GM12878 (cell line): ENCODE data around the gene CS. TPM values are rescaled to one million over a fixed set of nuclear protein-coding genes. Genes with fewer than 3 reads are reported as not detected.
"Not testable (repeated sequence)": the region's sequence is repeated elsewhere in the genome, so short reads cannot be mapped to it uniquely, and the experiment has no call there.

Experiments used
- ATAC-seq: fragments of 200-7000 bp; cut with Tn5 transposase; 3 replicates; pipeline ENCODE4 v1.9.1; 2020; ENCODE audit warnings: mild to moderate bottlenecking, moderate library complexity
- BruUV-seq: library from RNA; stranded (reverse); fragments of 400-500 nt; replicated peaks from 2 replicates; lab custom pipeline; 2021; lab: Mats Ljungman, UMichigan
- CTCF ChIA-PET: fragments of 300-600 bp; sonication (Branson Sonifier 250); formaldehyde crosslinking; extraction: SDS; loops from one replicate; lab custom pipeline; 2021; ENCODE audit warnings: inconsistent platforms; lab: Yijun Ruan, JAX
- POLR2A ChIA-PET: fragments of 350-600 bp; formaldehyde crosslinking; extraction: SDS; loops from one replicate; lab custom pipeline; 2021; ENCODE audit warnings: inconsistent platforms; lab: Charles Lee
- RAD21 ChIA-PET: fragments of 300-600 bp; sonication (Branson Sonifier 250); formaldehyde crosslinking; loops from one replicate; lab custom pipeline; 2023; ENCODE audit warnings: antibody characterized with exemption; ENCODE audit not compliant: unreplicated experiment; lab: Charles Lee
- SMC1A ChIA-PET: fragments of 300-600 bp; sonication (Branson Sonifier 250); formaldehyde crosslinking; loops from one replicate; lab custom pipeline; 2023; ENCODE audit not compliant: unreplicated experiment, uncharacterized antibody; lab: Charles Lee
- DNase-seq: peaks from one replicate; pipeline ENCODE4 v3.0.0-alpha.2; 2011; ENCODE audit warnings: low read depth, low spot score
- FAIRE-seq: peaks from 3 replicates; lab custom pipeline; 2011; peaks lifted over from hg19 to GRCh38; lab: Jason Lieb, UNC
- H2AFZ ChIP-seq: 2 replicates; pipeline ENCODE4 v1.6.0; 2011; ENCODE audit warnings: low read depth, low read length, control low read depth; ENCODE audit not compliant: control insufficient read depth
- H3K27ac ChIP-seq: 2 replicates; pipeline ENCODE4 v1.5.1; 2011; ENCODE audit warnings: control low read depth; ENCODE audit not compliant: control insufficient read depth, insufficient read depth
- H3K27me3 ChIP-seq, 2 experiments: replicated peaks in 1 of 2; 2 replicates each; pipeline versions ENCODE4 v1.6.0 to v1.6.1; 2011; ENCODE audit warnings: low read length in 1 of 2; ENCODE audit not compliant: control insufficient read depth in 2 of 2, insufficient read depth in 2 of 2
- H3K36me3 ChIP-seq, 2 experiments: 2 replicates each; pipeline ENCODE4 v1.5.1; 2011; ENCODE audit warnings: low read length in 1 of 2; ENCODE audit not compliant: control insufficient read depth in 2 of 2, insufficient read depth in 2 of 2
- H3K4me1 ChIP-seq: 2 replicates; pipeline ENCODE4 v1.6.1; 2011; ENCODE audit warnings: mild to moderate bottlenecking, low read length, moderate library complexity, mixed read lengths; ENCODE audit not compliant: control insufficient read depth, insufficient read depth
- H3K4me2 ChIP-seq: 2 replicates; pipeline ENCODE4 v1.6.0; 2011; ENCODE audit warnings: control low read depth; ENCODE audit not compliant: control insufficient read depth, insufficient read depth
- H3K4me3 ChIP-seq: fragments of 200-600 bp; sonication (generic); 2 replicates; pipeline ENCODE4 v1.5.1; 2016
- H3K79me2 ChIP-seq: 2 replicates; pipeline ENCODE4 v1.6.0; 2011; ENCODE audit warnings: low read length; ENCODE audit not compliant: control insufficient read depth, insufficient read depth
- H3K9ac ChIP-seq: 2 replicates; pipeline ENCODE4 v1.8.0; 2011; ENCODE audit warnings: low read length, control low read depth, mixed read lengths; ENCODE audit not compliant: control insufficient read depth, insufficient read depth
- H3K9me3 ChIP-seq: replicated peaks from 3 replicates; pipeline ENCODE4 v1.5.1; 2011; ENCODE audit warnings: mild to moderate bottlenecking, low read length; ENCODE audit not compliant: control insufficient read depth, insufficient read depth
- H4K20me1 ChIP-seq: 2 replicates; pipeline ENCODE4 v1.6.0; 2011; ENCODE audit not compliant: control insufficient read depth, insufficient read depth
- WGBS: methylation state at CpG from one replicate; pipeline ENCODE4 v1.1.6; 2016; ENCODE audit warnings: low lambda C conversion rate; ENCODE audit not compliant: insufficient replicate concordance, insufficient coverage; ENCODE audit errors: missing lambda C conversion rate; 5-methylcytosine and 5-hydroxymethylcytosine counted together
- in situ Hi-C: fragments of 300-500 bp; cut with MboI; formaldehyde crosslinking; loops from 9 replicates; pipeline ENCODE4 v1.14.3; 2018; ENCODE audit warnings: mixed read lengths
- intact Hi-C: fragments of 100-400 bp; cut with micrococcal nuclease; formaldehyde crosslinking; loops from one replicate; pipeline ENCODE4 v1.14.2; 2022; ENCODE audit not compliant: unreplicated experiment
- polyA plus RNA-seq, 11 experiments: library from polyadenylated mRNA; depleted of rRNA in 4 of 11; unstranded in 6 of 11; stranded (reverse) in 5 of 11; fragments of >200 nt; fragmentation: Nextera tagmentation in 4 of 11; fragmentation: Illumina TruSeq in 1 of 11; extraction: Ambion mirVana in 4 of 11; extraction: Trizol in 1 of 11; gene quantifications; 1 replicate in 1 of 11; 2 replicates in 10 of 11; pipeline versions ENCODE4 v1.2.1 to v1.2.3, GENCODE V29; 2011 to 2016; ENCODE audit warnings: inconsistent platforms in 2 of 11, missing spikeins in 2 of 11, low read depth in 1 of 11
- total RNA-seq, 4 experiments: library from RNA; depleted of rRNA in 3 of 4; stranded (reverse); fragments of >200 nt in 3 of 4; fragmentation: Illumina TruSeq in 1 of 4; extraction: Trizol in 1 of 4; gene quantifications; 2 replicates each; pipeline versions ENCODE4 v1.2.1 to v1.2.3, GENCODE V29; 2013 to 2021

The CS gene
- total and polyA plus RNA-seq, 10 of the 15 experiments (the other 5 are each of a cell fraction or from before 2014, with no cell fraction given), result 64.9 to 276 (median 139) TPM

DNA sequence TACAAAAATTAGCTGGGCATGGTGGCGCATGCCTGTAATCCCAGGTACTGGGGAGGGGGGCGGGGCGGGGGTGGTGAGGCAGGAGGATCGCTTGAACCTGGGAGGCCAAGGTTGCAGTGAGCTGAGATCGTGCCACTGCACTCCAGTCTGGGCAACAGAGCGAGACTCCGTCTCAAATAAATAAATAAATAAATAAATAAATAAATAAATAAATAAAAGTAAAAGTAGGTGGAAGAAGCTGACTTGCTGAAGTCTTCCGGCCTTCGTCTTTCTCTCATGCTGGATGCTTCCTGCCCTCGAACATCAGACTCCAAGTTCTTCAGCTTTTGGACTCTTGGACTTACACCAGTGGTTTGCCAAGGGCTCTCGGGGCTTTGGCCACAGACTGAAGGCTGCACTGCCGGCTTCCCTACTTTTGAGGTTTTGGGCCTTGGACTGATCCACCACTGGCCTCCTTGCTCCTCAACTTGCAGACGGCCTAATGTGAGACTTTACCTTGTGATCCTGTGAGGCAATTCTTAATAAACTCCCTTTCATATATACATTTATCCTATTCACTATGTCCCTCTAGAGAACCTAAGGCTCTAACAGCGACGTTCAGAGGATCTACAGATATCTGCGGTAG is 34.0 kb downstream of the CS start:
- H3K4me1 ChIP-seq, FAIRE-seq, DNase-seq, H3K9me3 ChIP-seq, H3K27me3 ChIP-seq, ATAC-seq, in situ Hi-C loops, H3K36me3 ChIP-seq, BruUV-seq, H4K20me1 ChIP-seq, H3K79me2 ChIP-seq: not testable (repeated sequence)
- ChIA-PET RAD21 (interaction anchor here (0.5 to 2.1 kb wide), 5 partner anchors 19 to 198 kb away, joined by 3 to 10 read pairs (median 5); partner anchors contain the start of genes RNF41 and SMARCC2), CTCF (interaction anchor here (0.6 to 4.5 kb wide), 9 partner anchors 9 to 219 kb away, joined by 3 to 25 read pairs (median 7); partner anchors contain the start of genes ANKRD52, RNF41 and STAT2), POLR2A (interaction anchor here (0.5 to 2.0 kb wide), 9 partner anchors 9 to 354 kb away, joined by 3 to 7 read pairs (median 3); partner anchors contain the start of gene RNF41), SMC1A (interaction anchor here (0.6 to 2.0 kb wide), 4 partner anchors 18 to 434 kb away, joined by 3 to 9 read pairs (median 4); no protein-coding TSS in a partner anchor)
- Histone ChIP-seq H3K9ac (peak overlapping the region; percentile 65), H2AFZ (peak overlapping the region; percentile 98), H3K4me3 (peak overlapping the region; percentile 68), H3K27ac (peak overlapping the region; percentile 41; the same call in 1 of the 2 replicates), H3K4me2 (peak overlapping the region; percentile 96)
- WGBS, result 56% methylated on average over 16 of the region's 16 CpGs
- intact Hi-C loops, result loop anchor here (2.0 to 10.0 kb wide), 2 partner anchors 35 to 199 kb away; partner anchors contain the start of genes CS and SPRYD4

DNA sequence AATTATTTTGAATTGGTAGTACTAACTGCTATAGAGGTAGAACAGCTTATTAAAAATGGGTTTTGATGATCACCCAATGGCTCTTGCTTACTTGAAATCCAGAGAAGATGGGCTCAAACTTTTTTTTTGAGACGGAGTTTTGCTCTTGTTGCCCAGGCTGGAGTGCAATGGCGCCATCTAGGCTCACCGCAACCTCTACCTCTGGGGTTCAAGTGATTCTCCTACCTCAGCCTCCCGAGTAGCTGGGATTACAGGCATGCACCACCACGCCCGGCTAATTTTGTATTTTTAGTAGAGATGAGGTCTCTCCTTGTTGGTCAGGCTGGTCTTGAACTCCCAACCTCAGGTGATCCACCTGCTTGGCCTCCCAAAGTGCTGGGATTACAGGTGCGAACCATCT is 37.2 kb downstream of the CS start:
- POLR2A ChIA-PET, FAIRE-seq, H3K27ac ChIP-seq, H3K9ac ChIP-seq, BruUV-seq, H3K36me3 ChIP-seq, H3K4me1 ChIP-seq, H3K4me3 ChIP-seq, DNase-seq, H2AFZ ChIP-seq, H3K4me2 ChIP-seq, in situ Hi-C loops, ATAC-seq, H3K9me3 ChIP-seq, RAD21 ChIA-PET, H4K20me1 ChIP-seq, H3K79me2 ChIP-seq, H3K27me3 ChIP-seq, SMC1A ChIA-PET: not testable (repeated sequence)
- CTCF ChIA-PET, result interaction anchor here (0.7 to 1.6 kb wide), 4 partner anchors 27 to 201 kb away, joined by 3 to 5 read pairs (median 4); no protein-coding TSS in a partner anchor
- 84% methylated on average over 7 of the region's 7 CpGs for WGBS
- intact Hi-C loops, result loop anchor here (10.0 kb wide), 1 partner anchor 202 kb away; the partner anchor contains the start of gene SPRYD4
